HFF-Myc (cell line): ENCODE data around the gene CEP170.

Experiments used
- DNase-seq: peaks from one replicate; pipeline ENCODE4 v3.0.0-alpha.2; 2011; ENCODE audit warnings: low read depth; ENCODE audit errors: extremely low read depth
- H3K4me3 ChIP-seq: replicated peaks from 2 replicates; pipeline ENCODE4 v1.5.1; 2011; ENCODE audit warnings: low read depth, mild to moderate bottlenecking, control low read depth, low read length
- CTCF ChIP-seq: IDR thresholded peaks from 2 replicates; pipeline ENCODE4 v1.5.1; 2012; ENCODE audit warnings: mild to moderate bottlenecking, low read depth, low read length, control low read depth; ENCODE audit errors: missing control alignments

CEP170 gene

GRCh38 chr1:243260221-243260880 is 5.3 kb upstream of the CEP170 start:
- DNase-seq: no peak
- TF ChIP-seq CTCF: no peak

GRCh38 chr1:243258731-243259130 is 3.6 kb upstream of the CEP170 start:
- no peak for DNase-seq
- H3K4me3 ChIP-seq: no peak overlapping the region
- TF ChIP-seq CTCF: no peak

More at GRCh38 chr1:243260221-243260880, 5.3 kb upstream of the CEP170 start:
- H3K4me3 ChIP-seq: no peak overlapping the region

GRCh38 chr1:243257189-243257588 is 2.1 kb upstream of the CEP170 start:
- no peak for DNase-seq
- peak overlapping the region; percentile 91 for H3K4me3 ChIP-seq
- TF ChIP-seq CTCF: no peak

- peak overlapping the region; percentile 91 for H3K4me3 ChIP-seq
- DNase-seq: no peak
- no peak for TF ChIP-seq CTCF
These were observed 1.5 kb upstream of the CEP170 start for GRCh38 chr1:243256590-243256989.

- peak within 1 kb of the TSS; percentile 91 for H3K4me3 ChIP-seq
- peak; percentile 100 for DNase-seq
- TF ChIP-seq CTCF: no peak
These were observed 871 bp upstream of the CEP170 start, which contains the start of gene SDCCAG8 for GRCh38 chr1:243255791-243256512. TSS of gene SDCCAG8 (plus strand) at chr1:243256041. CDS start at chr1:243256174, 133 bp downstream.

- H3K4me3 ChIP-seq: peak overlapping the region; percentile 91
- no peak for DNase-seq
- TF ChIP-seq CTCF: no peak
These were observed 701 bp downstream of the CEP170 start for GRCh38 chr1:243254233-243254926.
